Loucy (cell line): ENCODE results near the gene FNDC7.

Experiments
- EZH2phosphoT487 ChIP-seq: fragments of 200-600 bp; IDR thresholded peaks from 2 replicates; pipeline ENCODE4 v1.6.1; 2018; ENCODE audit warnings: antibody characterized with exemption, mild to moderate bottlenecking, moderate library complexity, borderline replicate concordance
- TF ChIP-seq, protein P1 (sequence below): fragments of 200-600 bp; sonication (generic); conservative IDR thresholded peaks from 2 replicates; pipeline ENCODE4 v1.5.1; 2014; ENCODE audit warnings: mild to moderate bottlenecking, antibody characterized with exemption, low read length

DNA sequence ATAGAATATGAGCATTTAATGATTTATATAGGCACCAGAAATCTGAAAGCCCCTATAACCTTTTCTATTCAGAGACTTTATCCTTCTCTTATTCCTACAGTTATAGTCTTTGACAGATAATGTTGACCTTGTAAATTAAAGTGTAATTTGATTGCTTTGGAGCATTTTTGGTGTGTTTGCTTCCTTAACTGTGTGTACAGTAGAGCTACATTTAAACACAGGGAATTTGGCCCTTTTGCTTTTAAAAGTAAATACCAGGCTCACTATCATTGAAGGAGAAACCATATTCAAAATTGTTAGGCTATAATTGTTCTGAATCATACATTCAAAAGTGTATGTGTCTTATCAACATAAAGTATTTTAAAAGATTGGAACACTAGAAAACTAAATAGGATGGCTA lies 66.7 kb downstream of the FNDC7 start:
- TF ChIP-seq, protein P1, sequence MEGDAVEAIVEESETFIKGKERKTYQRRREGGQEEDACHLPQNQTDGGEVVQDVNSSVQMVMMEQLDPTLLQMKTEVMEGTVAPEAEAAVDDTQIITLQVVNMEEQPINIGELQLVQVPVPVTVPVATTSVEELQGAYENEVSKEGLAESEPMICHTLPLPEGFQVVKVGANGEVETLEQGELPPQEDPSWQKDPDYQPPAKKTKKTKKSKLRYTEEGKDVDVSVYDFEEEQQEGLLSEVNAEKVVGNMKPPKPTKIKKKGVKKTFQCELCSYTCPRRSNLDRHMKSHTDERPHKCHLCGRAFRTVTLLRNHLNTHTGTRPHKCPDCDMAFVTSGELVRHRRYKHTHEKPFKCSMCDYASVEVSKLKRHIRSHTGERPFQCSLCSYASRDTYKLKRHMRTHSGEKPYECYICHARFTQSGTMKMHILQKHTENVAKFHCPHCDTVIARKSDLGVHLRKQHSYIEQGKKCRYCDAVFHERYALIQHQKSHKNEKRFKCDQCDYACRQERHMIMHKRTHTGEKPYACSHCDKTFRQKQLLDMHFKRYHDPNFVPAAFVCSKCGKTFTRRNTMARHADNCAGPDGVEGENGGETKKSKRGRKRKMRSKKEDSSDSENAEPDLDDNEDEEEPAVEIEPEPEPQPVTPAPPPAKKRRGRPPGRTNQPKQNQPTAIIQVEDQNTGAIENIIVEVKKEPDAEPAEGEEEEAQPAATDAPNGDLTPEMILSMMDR = no peak
- TF ChIP-seq EZH2phosphoT487 = no peak
